ENCODE results near the gene EYA3.

The EYA3 gene

DNA sequence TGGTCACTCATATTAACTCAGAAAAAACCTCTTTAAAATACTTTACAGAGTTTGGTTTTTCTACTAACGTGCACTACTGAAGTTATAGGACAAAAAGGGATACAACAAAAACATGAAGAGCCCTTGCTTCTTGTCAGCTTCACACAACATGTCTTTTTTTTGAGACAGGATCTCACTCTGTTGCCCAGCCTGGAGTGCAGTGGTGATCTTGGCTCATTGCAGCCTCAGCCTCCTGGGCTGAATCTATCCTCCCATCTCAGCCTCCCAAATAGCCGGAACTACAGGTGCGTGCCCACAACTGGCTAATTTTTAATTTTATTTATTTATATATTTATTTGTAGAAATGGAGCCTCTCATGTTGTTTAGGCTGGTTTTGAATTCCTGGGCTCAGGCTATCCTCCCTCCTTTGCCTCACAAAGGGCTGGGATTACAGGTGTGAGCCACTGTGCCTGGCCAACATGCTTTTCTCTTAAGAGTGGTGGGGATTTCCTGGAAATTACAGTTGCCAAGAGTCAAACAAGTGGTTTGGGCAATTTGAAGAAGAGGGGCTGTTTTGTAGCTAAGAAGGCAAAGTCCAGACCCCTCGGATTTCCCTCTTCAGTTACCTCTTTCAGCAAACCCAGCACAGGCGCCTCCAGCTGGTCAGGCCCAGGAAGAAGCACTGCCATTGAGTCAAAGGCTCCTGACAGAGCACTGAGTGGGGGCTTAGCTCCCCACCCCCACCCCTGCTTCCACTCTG is 160.0 kb downstream of the EYA3 start:
- no peak for ATAC-seq
- TF ChIP-seq PPARA (CRISPR knock-in tag; IDR thresholded peaks at IDR 0.05; ENCODE audit: borderline replicate concordance) = no peak
- TF ChIP-seq GLIS3 (CRISPR knock-in tag; IDR thresholded peaks at IDR 0.05) = no peak
- TF ChIP-seq, protein P1, sequence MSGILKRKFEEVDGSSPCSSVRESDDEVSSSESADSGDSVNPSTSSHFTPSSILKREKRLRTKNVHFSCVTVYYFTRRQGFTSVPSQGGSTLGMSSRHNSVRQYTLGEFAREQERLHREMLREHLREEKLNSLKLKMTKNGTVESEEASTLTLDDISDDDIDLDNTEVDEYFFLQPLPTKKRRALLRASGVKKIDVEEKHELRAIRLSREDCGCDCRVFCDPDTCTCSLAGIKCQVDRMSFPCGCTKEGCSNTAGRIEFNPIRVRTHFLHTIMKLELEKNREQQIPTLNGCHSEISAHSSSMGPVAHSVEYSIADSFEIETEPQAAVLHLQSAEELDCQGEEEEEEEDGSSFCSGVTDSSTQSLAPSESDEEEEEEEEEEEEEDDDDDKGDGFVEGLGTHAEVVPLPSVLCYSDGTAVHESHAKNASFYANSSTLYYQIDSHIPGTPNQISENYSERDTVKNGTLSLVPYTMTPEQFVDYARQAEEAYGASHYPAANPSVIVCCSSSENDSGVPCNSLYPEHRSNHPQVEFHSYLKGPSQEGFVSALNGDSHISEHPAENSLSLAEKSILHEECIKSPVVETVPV (CRISPR knock-in tag; IDR thresholded peaks at IDR 0.05) = no peak
- no peak for TF ChIP-seq TOX (CRISPR knock-in tag; IDR thresholded peaks at IDR 0.05; ENCODE audit: borderline replicate concordance)
- TF ChIP-seq ISL1 (CRISPR knock-in tag; IDR thresholded peaks at IDR 0.05) = no peak
- no peak for TF ChIP-seq ZNF8 (CRISPR knock-in tag; IDR thresholded peaks at IDR 0.05)
- TF ChIP-seq CREB5 (CRISPR knock-in tag; IDR thresholded peaks at IDR 0.05; ENCODE audit: low read depth) = no peak
- TF ChIP-seq TCF4 (CRISPR knock-in tag; IDR thresholded peaks at IDR 0.05; ENCODE audit: borderline replicate concordance) = no peak
- no peak for TF ChIP-seq RARB (CRISPR knock-in tag; IDR thresholded peaks at IDR 0.05)
- no peak for TF ChIP-seq ZFP3 (CRISPR knock-in tag; IDR thresholded peaks at IDR 0.05)
- no peak for TF ChIP-seq ESRRG (CRISPR knock-in tag; IDR thresholded peaks at IDR 0.05)
- no peak for TF ChIP-seq BACH2 (CRISPR knock-in tag; IDR thresholded peaks at IDR 0.05; ENCODE audit: borderline replicate concordance)
- TF ChIP-seq CSDC2 (CRISPR knock-in tag; IDR thresholded peaks at IDR 0.05) = no peak

- ATAC-seq = no peak
- TF ChIP-seq ZNF8 (CRISPR knock-in tag; IDR thresholded peaks at IDR 0.05) = no peak
- TF ChIP-seq, protein P2, sequence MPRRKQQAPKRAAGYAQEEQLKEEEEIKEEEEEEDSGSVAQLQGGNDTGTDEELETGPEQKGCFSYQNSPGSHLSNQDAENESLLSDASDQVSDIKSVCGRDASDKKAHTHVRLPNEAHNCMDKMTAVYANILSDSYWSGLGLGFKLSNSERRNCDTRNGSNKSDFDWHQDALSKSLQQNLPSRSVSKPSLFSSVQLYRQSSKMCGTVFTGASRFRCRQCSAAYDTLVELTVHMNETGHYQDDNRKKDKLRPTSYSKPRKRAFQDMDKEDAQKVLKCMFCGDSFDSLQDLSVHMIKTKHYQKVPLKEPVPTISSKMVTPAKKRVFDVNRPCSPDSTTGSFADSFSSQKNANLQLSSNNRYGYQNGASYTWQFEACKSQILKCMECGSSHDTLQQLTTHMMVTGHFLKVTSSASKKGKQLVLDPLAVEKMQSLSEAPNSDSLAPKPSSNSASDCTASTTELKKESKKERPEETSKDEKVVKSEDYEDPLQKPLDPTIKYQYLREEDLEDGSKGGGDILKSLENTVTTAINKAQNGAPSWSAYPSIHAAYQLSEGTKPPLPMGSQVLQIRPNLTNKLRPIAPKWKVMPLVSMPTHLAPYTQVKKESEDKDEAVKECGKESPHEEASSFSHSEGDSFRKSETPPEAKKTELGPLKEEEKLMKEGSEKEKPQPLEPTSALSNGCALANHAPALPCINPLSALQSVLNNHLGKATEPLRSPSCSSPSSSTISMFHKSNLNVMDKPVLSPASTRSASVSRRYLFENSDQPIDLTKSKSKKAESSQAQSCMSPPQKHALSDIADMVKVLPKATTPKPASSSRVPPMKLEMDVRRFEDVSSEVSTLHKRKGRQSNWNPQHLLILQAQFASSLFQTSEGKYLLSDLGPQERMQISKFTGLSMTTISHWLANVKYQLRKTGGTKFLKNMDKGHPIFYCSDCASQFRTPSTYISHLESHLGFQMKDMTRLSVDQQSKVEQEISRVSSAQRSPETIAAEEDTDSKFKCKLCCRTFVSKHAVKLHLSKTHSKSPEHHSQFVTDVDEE (CRISPR knock-in tag; IDR thresholded peaks at IDR 0.05) = no peak
- TF ChIP-seq, protein P1 (CRISPR knock-in tag; IDR thresholded peaks at IDR 0.05) = no peak
Observed at GRCh38 chr1:27922272-27922671, 166.1 kb downstream of the EYA3 start.

All from SK-N-SH treated with all-trans-retinoic acid at 6 μM for 48 hours (cell line).